Measurements from ENCODE around the gene ADCY3.

Gene ADCY3

DNA sequence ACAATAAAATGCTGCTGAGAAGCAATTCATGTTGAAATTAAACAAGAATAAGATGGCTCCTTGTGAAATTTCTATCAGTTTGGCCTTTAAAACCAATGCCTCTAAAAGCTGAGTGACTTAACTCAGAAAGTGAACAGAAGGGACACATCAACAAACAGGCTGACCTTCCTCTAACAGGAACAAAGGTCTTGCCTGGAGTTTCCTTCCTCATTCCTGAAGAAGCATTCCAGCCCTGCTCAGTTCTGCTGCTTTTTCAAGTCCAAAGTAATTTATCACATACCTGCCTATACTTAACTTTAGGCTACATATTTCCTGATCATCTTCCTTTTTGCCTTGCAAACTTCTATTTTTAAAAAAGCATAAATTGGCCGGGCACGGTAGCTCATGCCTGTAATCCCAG, 140.9 kb downstream of the ADCY3 start:
- TF ChIP-seq CTCF (IDR thresholded peaks at IDR 0.05) = no peak
- no peak for TF ChIP-seq ZFX (IDR thresholded peaks at IDR 0.05; ENCODE audit: borderline replicate concordance)
- no peak overlapping the region for H3K27ac ChIP-seq

DNA sequence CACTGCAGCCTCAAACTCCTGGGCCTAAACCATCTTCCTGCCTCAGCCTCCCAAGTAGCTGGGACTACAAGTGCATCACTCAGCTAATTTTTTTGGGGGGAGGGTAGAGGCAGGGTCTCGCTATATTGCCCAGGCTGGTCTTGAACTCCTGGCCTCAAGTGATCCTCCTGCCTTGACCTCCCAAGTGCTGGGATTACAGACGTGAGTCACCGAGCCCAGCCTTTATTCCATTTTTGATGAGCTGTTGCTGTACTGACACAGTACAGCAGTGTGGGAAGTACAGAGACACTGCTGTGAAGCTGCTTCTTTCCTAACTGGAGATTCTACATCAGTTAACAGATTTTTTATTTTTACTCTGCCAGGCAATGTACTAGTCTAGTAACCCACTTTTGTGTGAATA, 145.7 kb downstream of the ADCY3 start:
- TF ChIP-seq CTCF (IDR thresholded peaks at IDR 0.05) (no peak), ZFX (IDR thresholded peaks at IDR 0.05; ENCODE audit: borderline replicate concordance) (no peak)
- H3K27ac ChIP-seq = no peak overlapping the region

DNA sequence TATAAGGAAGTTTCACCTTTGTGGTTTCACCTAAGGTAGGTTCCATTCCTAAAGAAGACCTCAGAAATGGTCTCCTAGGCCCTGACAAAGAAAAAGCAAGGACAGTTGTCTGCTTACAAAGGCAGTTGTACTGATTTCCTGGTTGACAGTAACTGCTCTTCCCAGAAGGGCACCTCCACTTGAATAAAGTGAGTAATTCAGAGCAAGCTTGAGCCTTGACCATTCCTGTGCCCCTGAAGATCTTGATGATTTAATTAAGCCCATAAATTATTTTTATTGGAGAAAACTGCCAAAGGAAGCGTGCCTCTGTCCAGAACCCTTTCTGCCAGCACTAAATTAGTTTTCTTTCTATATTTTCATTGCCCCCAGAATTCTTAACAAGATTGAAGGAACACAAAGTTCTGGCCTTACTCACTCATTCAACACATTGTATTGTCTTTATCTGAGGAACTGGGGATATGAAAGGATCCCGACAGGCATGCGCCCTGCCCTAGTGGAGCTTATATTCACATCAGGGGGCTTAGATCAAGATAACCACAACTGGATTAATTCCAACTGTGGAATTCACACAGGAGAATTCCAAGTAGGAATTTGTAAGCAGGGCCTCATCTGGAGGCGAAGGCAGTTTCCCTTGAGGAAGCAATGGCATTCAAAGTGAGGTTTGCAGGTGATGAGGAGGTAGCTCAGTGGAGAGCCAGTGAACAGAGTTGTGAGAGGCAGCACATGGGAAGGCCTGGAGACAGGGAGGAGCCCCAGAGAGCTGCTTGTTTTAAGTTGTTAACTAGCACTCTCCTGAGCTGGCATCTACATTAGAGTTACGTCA, 148.1 kb downstream of the ADCY3 start:
- H3K27ac ChIP-seq = no peak overlapping the region
- no peak for TF ChIP-seq ZFX (IDR thresholded peaks at IDR 0.05; ENCODE audit: borderline replicate concordance)
- no peak for TF ChIP-seq CTCF (IDR thresholded peaks at IDR 0.05)

DNA sequence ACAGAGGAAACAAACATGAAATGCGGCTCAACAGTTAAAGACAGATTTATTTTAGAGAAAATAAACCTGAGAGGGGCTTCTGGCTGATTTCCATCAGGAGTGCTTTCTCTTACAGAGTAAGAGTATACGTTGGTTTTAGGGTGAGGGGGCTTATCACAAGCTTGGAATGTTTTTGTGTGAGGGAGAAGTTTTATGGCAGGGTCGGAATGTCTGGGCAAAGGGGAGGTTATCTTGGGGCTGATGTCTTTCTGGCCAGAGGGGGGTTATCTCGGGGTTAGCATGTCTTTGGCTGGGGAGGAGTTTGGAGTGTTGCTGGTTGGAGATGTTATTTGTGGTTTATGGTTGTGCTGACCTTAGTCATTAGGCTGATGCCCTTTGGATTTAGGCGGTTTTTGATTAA, 149.0 kb downstream of the ADCY3 start:
- TF ChIP-seq CTCF (IDR thresholded peaks at IDR 0.05) (no peak), ZFX (IDR thresholded peaks at IDR 0.05; ENCODE audit: borderline replicate concordance) (no peak)
- no peak overlapping the region for H3K27ac ChIP-seq
